ENCODE data around the gene EXOC6.

Gene EXOC6

DNA sequence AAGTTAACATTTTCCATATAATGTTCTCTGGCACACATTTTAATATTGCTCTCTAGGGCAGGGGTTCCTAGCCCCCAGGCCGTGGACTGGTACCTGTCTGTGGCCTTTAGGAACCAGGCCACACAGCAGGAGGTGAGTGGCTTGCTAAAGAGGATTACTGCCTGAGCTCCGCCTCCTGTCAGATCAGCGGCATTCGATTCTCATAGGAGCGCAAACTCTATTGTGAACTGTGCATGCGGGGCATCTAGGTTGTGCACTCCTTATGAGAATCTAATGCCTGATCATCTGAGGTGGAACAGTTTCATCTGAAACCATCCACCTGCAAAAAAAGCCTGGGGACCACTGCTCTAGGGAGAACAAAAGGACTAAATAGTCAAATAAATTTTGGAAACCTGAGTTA lies 65.7 kb downstream of the EXOC6 start:
- TF ChIP-seq, protein P1, sequence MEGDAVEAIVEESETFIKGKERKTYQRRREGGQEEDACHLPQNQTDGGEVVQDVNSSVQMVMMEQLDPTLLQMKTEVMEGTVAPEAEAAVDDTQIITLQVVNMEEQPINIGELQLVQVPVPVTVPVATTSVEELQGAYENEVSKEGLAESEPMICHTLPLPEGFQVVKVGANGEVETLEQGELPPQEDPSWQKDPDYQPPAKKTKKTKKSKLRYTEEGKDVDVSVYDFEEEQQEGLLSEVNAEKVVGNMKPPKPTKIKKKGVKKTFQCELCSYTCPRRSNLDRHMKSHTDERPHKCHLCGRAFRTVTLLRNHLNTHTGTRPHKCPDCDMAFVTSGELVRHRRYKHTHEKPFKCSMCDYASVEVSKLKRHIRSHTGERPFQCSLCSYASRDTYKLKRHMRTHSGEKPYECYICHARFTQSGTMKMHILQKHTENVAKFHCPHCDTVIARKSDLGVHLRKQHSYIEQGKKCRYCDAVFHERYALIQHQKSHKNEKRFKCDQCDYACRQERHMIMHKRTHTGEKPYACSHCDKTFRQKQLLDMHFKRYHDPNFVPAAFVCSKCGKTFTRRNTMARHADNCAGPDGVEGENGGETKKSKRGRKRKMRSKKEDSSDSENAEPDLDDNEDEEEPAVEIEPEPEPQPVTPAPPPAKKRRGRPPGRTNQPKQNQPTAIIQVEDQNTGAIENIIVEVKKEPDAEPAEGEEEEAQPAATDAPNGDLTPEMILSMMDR (IDR thresholded peaks at IDR 0.05; ENCODE audit: insufficient read depth, missing control alignments), result no peak
- peak; percentile 41 for FAIRE-seq
- no peak for DNase-seq (ENCODE audit: insufficient read length, low spot score)

DNA sequence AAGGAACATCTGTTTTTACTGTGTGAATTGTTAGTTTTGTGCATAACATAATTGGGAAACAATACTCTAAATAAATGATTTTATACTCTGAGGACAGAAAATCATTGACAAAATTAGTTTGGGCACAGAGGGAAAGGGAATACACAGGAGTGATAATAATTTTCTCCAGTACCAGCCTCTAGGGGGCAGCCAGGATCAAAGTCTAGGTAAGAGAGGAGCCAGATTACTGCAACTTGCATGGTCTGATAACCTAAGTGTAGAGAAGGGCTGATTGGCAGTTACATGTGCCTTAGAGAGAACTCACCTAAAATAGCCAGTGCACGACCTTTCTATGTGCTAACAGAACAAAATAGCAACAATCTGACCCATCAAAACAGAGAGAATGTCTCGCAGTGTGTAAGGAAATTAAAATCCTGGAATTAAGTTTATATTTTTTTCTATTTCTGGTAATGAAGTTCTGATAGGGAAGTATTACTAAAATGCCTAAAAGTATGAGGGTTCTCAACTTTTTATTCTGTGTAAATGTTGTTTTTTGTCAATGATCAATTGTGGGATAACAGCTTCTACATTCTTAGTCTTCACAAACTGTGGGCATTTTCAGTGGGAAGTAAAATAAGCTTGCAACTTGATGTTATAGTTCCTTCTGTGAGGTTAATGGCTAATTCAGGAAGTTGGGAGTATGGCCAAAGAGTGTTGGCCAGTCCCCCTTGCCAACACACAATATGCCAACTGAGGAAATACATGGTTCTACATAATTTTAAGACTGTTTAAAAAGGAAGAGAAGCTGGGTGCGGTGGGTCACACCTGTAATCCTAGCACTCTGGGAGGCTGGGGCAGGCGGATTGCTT lies 66.4 kb downstream of the EXOC6 start:
- DNase-seq (ENCODE audit: insufficient read length, low spot score), result peak; percentile 14
- TF ChIP-seq, protein P1 (IDR thresholded peaks at IDR 0.05; ENCODE audit: insufficient read depth, missing control alignments), result peak; percentile 78
- FAIRE-seq, result peak; percentile 83

DNA sequence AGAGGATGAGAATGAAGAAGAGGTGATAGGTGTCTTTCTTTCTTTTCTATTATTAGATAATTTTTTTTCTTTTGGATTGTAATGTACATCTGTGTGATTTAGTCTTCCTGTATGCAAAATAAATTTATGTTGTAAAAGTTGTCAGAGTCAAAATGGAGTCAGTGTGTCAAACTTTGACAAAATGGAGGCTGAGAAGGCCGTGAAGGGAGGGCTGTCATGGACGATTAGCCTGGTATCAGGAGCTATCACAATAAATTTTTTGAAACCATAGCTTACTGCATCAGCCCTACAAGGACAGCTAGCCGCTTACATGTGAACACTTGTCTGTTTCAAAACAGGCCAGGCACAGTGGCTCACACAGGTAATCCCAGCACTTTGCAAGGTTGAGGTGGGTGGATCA lies 67.6 kb downstream of the EXOC6 start:
- DNase-seq (ENCODE audit: insufficient read length, low spot score) (no peak), FAIRE-seq (no peak)
- TF ChIP-seq, protein P1 (IDR thresholded peaks at IDR 0.05; ENCODE audit: insufficient read depth, missing control alignments), result no peak

DNA sequence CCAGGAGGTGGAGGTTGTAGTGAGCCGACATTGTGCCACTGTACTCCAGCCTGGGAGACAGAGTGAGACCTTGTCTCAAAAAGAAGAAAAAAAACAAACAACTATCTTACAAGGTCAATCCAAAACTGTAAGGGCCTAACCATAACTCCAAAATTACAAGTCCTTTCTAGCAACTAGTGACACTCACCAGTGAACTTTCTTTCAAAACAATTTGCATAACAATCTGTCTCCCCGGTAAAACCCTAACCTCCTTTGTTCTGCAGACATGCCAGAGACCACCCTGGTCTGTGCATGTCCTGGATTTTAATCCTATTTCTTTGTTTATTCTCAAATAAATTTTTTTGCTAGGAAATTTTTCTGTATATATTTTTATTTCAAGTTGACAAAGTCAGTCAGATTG lies 68.1 kb downstream of the EXOC6 start:
- FAIRE-seq (no peak), DNase-seq (ENCODE audit: insufficient read length, low spot score) (no peak)
- TF ChIP-seq, protein P1 (IDR thresholded peaks at IDR 0.05; ENCODE audit: insufficient read depth, missing control alignments), result no peak

DNA sequence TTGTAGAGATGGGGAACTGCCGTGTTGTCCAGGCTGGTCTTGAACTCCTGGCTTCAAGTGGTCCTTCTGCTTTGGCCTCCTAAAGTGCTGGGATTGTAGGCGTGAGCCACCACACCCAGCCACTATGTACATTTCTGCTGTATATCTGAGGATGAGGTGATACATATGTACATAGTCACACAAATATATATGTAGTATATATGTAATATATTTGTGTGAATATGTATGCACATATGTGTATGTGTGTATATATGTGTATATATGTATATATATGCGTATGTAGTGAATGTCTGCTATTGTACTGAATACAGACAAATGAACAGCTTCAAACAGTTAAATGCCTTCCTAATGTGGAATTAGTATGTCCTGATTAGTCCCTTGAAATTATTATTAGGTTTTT lies 70.3 kb downstream of the EXOC6 start:
- TF ChIP-seq, protein P1 (IDR thresholded peaks at IDR 0.05; ENCODE audit: insufficient read depth, missing control alignments), result no peak
- FAIRE-seq (no peak), DNase-seq (ENCODE audit: insufficient read length, low spot score) (no peak)

DNA sequence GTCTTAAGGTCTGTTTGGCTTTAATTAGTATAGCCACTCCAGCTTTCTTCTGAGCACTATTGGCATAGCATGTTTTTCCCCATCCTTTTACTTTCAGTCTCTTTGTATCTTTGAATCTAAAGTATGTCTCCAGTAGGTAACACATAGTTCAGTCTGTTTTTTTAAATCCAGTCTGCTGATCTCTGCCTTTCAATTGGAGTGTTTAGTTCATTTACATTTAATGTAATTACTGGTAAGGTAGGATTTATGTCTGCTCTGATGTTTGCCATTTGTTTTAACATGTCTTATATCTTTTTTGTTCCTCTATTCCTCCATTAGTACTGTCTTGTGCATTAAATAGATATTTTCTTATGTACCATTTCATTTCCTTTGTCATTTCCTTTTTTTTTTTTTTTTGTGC lies 72.5 kb downstream of the EXOC6 start:
- TF ChIP-seq, protein P1 (IDR thresholded peaks at IDR 0.05; ENCODE audit: insufficient read depth, missing control alignments), result no peak
- FAIRE-seq, result no peak
- DNase-seq (ENCODE audit: insufficient read length, low spot score), result no peak

DNA sequence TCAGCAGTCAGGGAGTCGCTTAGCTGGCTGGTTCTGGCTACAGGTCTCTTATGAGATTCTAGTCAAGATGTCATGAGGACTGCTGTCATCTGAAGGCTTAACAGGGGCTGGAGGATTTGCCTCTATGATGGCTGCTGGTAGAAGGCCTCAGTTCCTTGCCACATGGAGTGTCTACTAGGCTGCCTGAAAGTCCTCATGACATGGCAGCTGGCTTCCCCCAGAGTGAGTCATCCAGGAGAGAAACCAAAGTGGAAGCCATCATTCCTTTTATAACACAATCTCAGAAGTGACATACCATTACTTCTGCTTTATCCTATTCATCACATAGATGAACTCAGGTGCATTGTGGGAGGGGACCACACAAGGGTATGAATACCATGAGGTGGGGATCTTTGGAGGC lies 75.1 kb downstream of the EXOC6 start:
- FAIRE-seq (no peak), DNase-seq (ENCODE audit: insufficient read length, low spot score) (no peak)
- TF ChIP-seq, protein P1 (IDR thresholded peaks at IDR 0.05; ENCODE audit: insufficient read depth, missing control alignments), result no peak
